CD4-positive, alpha-beta T cell treated with Interleukin-4 for 4 hours (primary cell): ENCODE data around the gene NDUFA13.
A peak's percentile ranks its signal among the peaks of the same experiment; 100 is the strongest.

Source experiments
- DNase-seq: peaks from one replicate; pipeline ENCODE4 v3.0.0-alpha.2; 2020

NDUFA13 gene

GRCh38 chr19:19534556-19535265 is 18.7 kb downstream of the NDUFA13 start:
- DNase-seq, result no peak

GRCh38 chr19:19535311-19536191 is 19.5 kb downstream of the NDUFA13 start:
- no peak for DNase-seq

- DNase-seq, result no peak
These were observed 21.3 kb downstream of the NDUFA13 start for GRCh38 chr19:19537075-19538048.

GRCh38 chr19:19538061-19538784 is 22.2 kb downstream of the NDUFA13 start, which contains the start of gene CILP2:
TSS of gene CILP2 (plus strand) at chr19:19538265. CDS start at chr19:19538350, 85 bp downstream.
- DNase-seq, result no peak

- DNase-seq, result no peak
These were observed 22.8 kb downstream of the NDUFA13 start for GRCh38 chr19:19538785-19539166.

GRCh38 chr19:19539698-19540063 is 23.7 kb downstream of the NDUFA13 start:
- no peak for DNase-seq

GRCh38 chr19:19540064-19540714 is 24.2 kb downstream of the NDUFA13 start:
- DNase-seq, result peak; percentile 46

- DNase-seq, result peak; percentile 54
These were observed 24.9 kb downstream of the NDUFA13 start for GRCh38 chr19:19540715-19541515.

- no peak for DNase-seq
These were observed 25.6 kb downstream of the NDUFA13 start for GRCh38 chr19:19541616-19542015.

- DNase-seq, result no peak
These were observed 26.5 kb downstream of the NDUFA13 start for GRCh38 chr19:19542507-19542906.

GRCh38 chr19:19543101-19543500 is 27.1 kb downstream of the NDUFA13 start:
- no peak for DNase-seq

- DNase-seq, result no peak
These were observed 27.6 kb downstream of the NDUFA13 start for GRCh38 chr19:19543640-19544039.

- DNase-seq, result no peak
These were observed 28.4 kb downstream of the NDUFA13 start for GRCh38 chr19:19544257-19544953.

- DNase-seq, result no peak
These were observed 29.0 kb downstream of the NDUFA13 start for GRCh38 chr19:19544954-19545591.

- DNase-seq, result no peak
These were observed 29.7 kb downstream of the NDUFA13 start for GRCh38 chr19:19545707-19546106.

- no peak for DNase-seq
These were observed 30.7 kb downstream of the NDUFA13 start for GRCh38 chr19:19546751-19547162.

- DNase-seq, result no peak
These were observed 31.8 kb downstream of the NDUFA13 start for GRCh38 chr19:19547674-19548336.

GRCh38 chr19:19548915-19549759 is 33.1 kb downstream of the NDUFA13 start:
- no peak for DNase-seq
